HG03354 (cell line): ENCODE data around the gene GAS1.

Experiments used
- ATAC-seq: cut with Tn5 transposase; IDR thresholded peaks from one replicate; pipeline ENCODE4 v1.9.1; 2021; ENCODE audit warnings: mild to moderate bottlenecking; ENCODE audit not compliant: unreplicated experiment, poor library complexity, severe bottlenecking

The GAS1 gene

DNA sequence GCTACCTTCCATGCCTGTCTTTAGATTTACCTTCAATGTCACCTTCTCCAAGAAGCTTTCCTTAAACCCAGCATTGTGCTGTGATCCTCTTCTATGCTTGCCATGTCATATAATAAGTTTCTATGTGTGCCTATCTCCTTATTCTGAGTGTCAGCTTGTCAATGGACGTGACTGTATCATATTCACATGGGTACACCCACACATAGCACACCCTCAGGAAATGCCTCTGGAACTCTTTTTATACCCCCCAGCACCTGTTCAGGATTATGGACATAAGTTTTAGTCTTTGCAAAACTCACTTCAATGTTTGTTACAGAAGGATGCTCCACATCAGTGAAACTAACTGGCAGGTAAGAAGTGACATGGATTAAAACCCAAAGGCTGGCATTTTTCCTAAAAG, 7.4 kb downstream of the GAS1 start:
- no peak for ATAC-seq

- ATAC-seq: no peak
Observed at GRCh38 chr9:86939321-86939720, 8.0 kb downstream of the GAS1 start.

DNA sequence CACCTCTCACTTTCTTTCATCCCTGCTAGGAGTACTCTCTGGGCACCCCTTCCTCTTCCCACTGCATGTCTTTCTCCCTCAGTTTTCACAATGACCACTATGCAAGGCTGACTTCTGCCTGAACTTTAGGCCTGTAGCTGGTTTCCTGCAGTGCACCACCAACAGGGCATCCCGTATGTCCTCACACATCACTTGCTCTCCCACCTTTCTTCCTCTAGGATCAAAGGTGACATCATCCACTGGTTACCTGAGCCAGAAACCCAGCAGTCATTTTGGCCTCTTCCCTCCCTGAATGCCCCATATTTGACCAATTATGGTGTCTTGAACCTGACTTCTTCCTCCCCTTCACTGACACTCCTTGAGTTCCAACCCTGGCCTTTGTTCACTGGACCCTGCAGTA, 8.5 kb downstream of the GAS1 start:
- no peak for ATAC-seq

- no peak for ATAC-seq
Observed at GRCh38 chr9:86926145-86926544, 21.2 kb downstream of the GAS1 start.

GRCh38 chr9:86925686-86926085, 21.6 kb downstream of the GAS1 start:
- ATAC-seq: no peak

DNA sequence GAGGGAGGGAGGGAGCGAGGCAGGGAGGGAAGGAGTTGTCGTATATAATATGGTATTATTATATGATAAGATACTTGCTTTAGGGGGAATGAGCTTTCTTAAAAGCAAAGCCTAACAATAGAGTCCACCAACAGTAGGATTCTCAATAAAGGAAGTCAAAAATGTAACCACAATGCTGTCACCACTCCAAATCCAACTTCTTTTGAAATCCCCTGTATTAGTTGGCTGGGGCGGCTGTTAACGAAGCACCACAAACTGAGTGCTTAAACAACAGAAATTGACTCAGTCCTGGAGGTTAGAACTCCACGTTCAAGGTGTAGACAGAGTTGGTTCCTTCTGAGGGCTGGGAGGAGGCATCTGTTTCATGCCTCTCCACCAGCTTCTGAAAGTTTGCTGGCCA, 23.1 kb downstream of the GAS1 start:
- ATAC-seq: no peak

- ATAC-seq: no peak
Observed at GRCh38 chr9:86921151-86921923, 26.0 kb downstream of the GAS1 start.

DNA sequence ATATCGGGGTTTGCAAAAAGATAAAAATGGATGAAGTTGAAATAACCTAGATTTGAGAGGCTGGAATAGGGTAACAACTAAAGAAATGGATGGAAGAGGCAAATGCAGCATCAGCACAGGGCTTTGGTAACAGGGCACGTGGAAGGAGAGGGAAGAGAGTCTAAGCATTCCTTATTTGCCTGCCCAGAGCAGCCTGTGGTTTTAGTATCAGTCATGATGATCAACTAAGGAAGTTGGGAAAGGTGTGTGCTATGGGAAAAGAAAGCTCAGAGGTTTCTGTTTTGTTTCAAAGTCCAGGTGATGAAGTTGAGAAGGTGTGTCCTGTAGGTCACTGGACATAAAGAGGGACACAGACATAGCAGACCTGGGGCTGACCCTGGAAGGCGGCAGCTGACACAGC, 28.8 kb downstream of the GAS1 start:
- ATAC-seq: no peak

DNA sequence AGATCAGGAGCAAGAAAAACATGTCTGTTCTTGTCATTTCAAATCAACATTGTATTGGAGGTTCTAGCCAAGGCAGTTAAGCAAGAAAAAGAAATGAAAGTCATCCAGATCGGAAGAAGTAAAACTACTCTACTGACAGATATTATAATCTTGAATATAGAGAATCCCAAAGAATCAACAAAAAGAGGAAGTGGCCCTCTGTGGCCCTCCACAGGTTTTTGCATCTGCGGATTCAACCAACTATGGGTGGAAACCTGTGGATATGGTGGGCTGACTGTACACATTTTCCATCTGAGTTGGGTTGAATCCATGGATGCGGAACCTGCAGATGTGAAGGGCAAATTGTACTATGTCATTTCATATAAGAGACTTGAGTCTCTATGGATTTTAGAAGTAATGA, 35.1 kb downstream of the GAS1 start:
- ATAC-seq: no peak

DNA sequence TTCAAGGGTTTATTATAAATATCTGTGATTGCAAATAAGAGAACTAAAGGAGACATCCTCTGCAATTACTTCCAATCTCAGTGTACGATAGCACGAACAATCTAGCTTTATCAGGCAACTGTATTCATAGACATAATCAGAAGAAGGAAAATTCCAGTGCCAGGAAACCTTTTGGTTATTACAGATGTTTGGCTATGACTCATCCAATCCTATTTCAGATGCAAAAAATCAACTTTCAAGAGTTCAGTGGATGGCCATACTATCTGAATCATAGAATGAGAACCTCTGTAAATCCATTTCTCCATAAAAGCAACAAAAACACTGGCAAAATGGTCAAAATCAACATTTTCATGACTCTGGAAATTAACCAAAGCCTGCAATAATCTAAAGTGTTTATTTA, 37.9 kb downstream of the GAS1 start:
- no peak for ATAC-seq

DNA sequence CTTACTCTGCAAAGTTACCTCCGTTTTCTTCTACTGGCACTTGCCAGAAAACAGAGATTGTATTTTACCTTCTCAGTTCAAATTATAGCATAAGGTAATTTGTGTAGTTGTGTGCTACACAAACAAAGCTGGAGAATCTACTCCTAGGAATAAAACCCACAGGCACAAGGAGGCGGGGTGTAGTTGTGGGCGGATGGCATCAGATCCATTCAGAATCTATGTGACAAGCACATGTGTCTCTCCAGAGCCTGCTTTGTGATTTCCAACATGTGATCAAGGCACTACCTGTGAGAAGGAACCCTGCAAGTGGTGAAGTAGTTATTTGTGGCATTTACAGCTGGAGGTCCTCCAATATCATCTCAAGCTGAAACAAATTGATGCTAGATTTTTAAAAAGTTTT, 39.0 kb downstream of the GAS1 start:
- ATAC-seq: no peak

DNA sequence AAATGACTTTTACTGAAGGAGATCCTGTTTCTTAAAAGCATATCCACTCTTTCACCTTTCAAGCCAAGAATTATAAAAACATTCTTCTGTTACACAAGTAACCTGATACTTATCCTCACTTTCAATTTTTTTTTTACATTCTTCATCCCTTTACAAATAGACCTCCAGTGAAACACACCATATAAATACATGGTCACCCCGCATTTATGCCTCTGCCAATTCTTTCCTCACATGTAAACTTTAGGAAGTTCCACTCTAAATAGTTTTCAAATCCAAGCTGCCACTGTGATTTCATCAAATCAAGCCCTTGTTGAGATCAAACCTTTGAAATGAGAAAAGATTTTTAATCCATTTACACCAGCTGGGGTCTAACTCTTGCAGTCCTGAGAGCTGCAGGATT, 40.0 kb downstream of the GAS1 start:
- no peak for ATAC-seq

DNA sequence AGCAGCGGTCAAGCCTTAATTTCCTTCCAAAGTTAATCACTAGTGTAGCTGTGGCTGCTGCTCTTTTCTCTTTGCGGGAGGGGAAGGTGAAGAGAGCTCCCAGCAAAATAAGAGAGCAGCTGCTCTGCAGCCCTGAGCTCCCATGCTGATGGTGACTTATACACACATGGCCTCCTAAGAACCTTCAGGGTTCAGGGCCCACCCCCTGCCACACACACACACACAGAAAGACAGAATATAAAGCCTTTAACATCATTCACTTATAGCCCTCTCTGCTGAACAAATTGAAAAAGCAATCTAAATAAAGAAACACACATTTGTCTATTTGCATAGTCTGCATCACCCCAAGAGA, 43.6 kb downstream of the GAS1 start:
- ATAC-seq: no peak

DNA sequence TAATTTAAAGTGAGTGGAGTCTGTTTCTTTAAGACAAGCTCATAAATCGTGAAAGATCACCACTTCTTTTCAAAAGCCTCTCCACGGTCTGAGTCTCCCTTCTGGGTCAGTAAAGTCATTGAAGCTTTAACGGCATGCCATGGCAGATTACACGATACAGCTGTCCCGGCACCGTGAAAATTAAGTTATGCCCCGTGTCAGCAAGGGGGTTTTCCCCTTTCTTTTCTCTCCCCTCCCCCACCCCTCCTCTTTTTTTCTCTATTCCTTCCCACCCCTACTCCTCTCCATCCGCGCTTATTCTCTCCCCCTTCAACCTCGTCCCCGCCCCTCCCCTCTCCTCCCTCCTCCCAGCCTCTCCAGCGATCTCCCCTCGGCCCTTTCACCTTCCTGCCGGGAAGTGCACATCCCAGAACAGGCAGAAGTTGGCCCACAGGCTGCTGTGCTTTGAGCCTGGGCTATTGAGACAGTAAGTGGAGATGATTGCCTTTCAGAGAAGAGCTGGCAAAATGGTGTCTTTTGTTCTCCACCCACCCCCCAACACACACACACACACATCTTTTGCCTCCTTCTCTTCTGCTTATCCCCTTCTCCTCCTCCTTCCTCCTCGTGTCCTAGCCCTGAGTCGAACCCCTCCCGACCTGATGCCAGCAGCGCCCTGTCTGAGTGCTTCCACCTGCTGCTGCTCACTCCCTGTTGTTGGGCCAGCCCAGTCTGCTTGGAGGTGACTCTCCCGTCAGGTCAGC, 44.1 kb downstream of the GAS1 start:
- no peak for ATAC-seq

- ATAC-seq: no peak
Observed at GRCh38 chr9:86902586-86902985, 44.7 kb downstream of the GAS1 start.

DNA sequence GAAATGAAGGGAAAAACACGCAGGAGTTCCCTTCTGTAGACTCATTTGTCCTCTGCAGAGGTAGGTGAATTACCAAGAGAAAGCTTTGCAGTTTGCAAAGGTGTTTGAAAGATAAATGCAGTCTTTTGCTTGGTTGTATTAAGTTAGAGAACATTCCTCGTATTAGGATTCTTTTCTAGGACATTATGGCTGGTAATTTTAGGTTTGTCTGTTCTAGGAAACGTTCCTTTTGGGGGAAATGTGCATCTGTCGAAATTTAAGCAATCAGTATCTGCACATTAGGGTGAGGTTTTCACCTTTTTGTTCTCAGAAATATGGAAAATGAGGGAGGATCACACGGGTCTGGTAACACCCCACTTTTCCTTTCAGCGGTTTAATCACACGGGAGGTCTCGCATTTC, 45.1 kb downstream of the GAS1 start:
- no peak for ATAC-seq

DNA sequence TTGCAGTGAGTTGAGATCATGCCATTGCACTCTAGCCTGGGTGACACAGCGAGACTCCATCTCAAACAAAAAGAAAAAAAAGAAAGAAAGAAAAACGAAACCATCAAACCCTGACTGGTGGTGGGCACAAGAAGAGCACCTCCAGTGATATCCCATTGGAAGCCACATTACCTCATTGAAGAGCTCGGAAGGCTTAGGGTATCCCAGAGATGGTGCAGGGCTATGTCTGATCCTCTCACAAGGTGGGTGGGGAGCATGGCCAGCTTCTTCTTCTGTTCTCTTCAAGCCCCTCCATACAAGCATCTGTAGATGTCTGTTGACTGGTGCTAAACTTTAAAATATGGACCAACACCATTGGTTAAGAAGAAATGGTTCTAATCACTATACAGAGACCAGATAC, 45.8 kb downstream of the GAS1 start:
- no peak for ATAC-seq
